ENCODE results near the gene SLIT3. TPM values are rescaled to one million over a fixed set of nuclear protein-coding genes. Genes with fewer than 3 reads are reported as not detected.

Gene SLIT3
- polyA plus RNA-seq, 1 of the 3 experiments (the other 2 are of a cell fraction) = 119 TPM

GRCh38 chr5:169272731-169273427 is 28.1 kb downstream of the SLIT3 start:
- no peaks in the 10 kb centered on the region for H3K9me3 ChIP-seq
- no peaks in the 10 kb centered on the region for H4K20me1 ChIP-seq (ENCODE audit: insufficient read depth)
- ChIA-PET POLR2A (no interaction called here), CTCF (interaction anchor here (0.6 to 1.3 kb wide), 5 partner anchors 8 to 285 kb away, joined by 3 read pairs; no protein-coding TSS in a partner anchor)
- peaks cover 9% of the 10 kb centered on the region; the same call in 1 of the 2 replicates for H3K79me2 ChIP-seq (ENCODE audit: insufficient read depth)
- no peak overlapping the region for H2AFZ ChIP-seq (ENCODE audit: low read depth)
- no peak for TF ChIP-seq EZH2phosphoT487 (IDR thresholded peaks at IDR 0.05; ENCODE audit: borderline replicate concordance, low read depth)
- TF ChIP-seq, protein P1, sequence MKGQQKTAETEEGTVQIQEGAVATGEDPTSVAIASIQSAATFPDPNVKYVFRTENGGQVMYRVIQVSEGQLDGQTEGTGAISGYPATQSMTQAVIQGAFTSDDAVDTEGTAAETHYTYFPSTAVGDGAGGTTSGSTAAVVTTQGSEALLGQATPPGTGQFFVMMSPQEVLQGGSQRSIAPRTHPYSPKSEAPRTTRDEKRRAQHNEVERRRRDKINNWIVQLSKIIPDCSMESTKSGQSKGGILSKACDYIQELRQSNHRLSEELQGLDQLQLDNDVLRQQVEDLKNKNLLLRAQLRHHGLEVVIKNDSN (IDR thresholded peaks at IDR 0.05; ENCODE audit: borderline replicate concordance, low read depth) = no peak
- TF ChIP-seq, protein P2, sequence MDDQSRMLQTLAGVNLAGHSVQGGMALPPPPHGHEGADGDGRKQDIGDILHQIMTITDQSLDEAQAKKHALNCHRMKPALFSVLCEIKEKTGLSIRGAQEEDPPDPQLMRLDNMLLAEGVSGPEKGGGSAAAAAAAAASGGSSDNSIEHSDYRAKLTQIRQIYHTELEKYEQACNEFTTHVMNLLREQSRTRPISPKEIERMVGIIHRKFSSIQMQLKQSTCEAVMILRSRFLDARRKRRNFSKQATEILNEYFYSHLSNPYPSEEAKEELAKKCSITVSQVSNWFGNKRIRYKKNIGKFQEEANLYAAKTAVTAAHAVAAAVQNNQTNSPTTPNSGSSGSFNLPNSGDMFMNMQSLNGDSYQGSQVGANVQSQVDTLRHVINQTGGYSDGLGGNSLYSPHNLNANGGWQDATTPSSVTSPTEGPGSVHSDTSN (IDR thresholded peaks at IDR 0.05) = no peak
- TF ChIP-seq FOSL2 (IDR thresholded peaks at IDR 0.05; ENCODE audit: borderline replicate concordance, low read depth) = no peak
- TF ChIP-seq USF2 (IDR thresholded peaks at IDR 0.05; ENCODE audit: borderline replicate concordance, low read depth, low read length) = no peak
- no peak for TF ChIP-seq NFIC (IDR thresholded peaks at IDR 0.05; ENCODE audit: borderline replicate concordance)
- no peak for TF ChIP-seq JUND (IDR thresholded peaks at IDR 0.05)
- no peak for TF ChIP-seq MEF2A (IDR thresholded peaks at IDR 0.05; ENCODE audit: borderline replicate concordance, low read depth)
- TF ChIP-seq FOXJ3 (CRISPR knock-in tag; IDR thresholded peaks at IDR 0.05) = no peak
- TF ChIP-seq CHD2 (IDR thresholded peaks at IDR 0.05; ENCODE audit: low read length, partially characterized antibody) = no peak
- no peak for TF ChIP-seq RAD21 (IDR thresholded peaks at IDR 0.05; ENCODE audit: low read length)
- TF ChIP-seq NRF1 (IDR thresholded peaks at IDR 0.05; ENCODE audit: low read depth, low read length) = no peak
- no peak for TF ChIP-seq TCF12 (IDR thresholded peaks at IDR 0.05)
- no peak for TF ChIP-seq TEAD4 (IDR thresholded peaks at IDR 0.05; ENCODE audit: borderline replicate concordance, insufficient read depth)
- no peak for TF ChIP-seq RXRA (IDR thresholded peaks at IDR 0.05; ENCODE audit: borderline replicate concordance, low read depth)
- TF ChIP-seq EP300 (IDR thresholded peaks at IDR 0.05; ENCODE audit: borderline replicate concordance in 1 of 2, low read depth in 1 of 2, low read length in 1 of 2) = no peak
- TF ChIP-seq SIN3A (IDR thresholded peaks at IDR 0.05; ENCODE audit: borderline replicate concordance, low read depth, low read length) = no peak
- 94% methylated on average over 7 of the region's 12 CpGs for WGBS (ENCODE audit: low lambda C conversion rate)
- no peak overlapping the region for H3K27ac ChIP-seq (ENCODE audit: low read depth in 2 of 2, low read length in 1 of 2)
- H3K9me2 ChIP-seq = no peaks in the 10 kb centered on the region
- no peak overlapping the region for H3K4me2 ChIP-seq
- DNase-seq = no peak
- no peaks in the 10 kb centered on the region for H3F3A ChIP-seq (replicated peaks; ENCODE audit: insufficient read depth)
- H3K27me3 ChIP-seq (ENCODE audit: insufficient read depth) = no peaks in the 10 kb centered on the region
- H3K36me3 ChIP-seq (replicated peaks in 1 of 2; ENCODE audit: control insufficient read depth in 1 of 2, insufficient read depth in 2 of 2, low read length in 1 of 2) = peaks cover 18 to 55% of the 10 kb centered on the region in 2 experiments
- no peak overlapping the region for H3K4me3 ChIP-seq (ENCODE audit: low read depth in 2 of 2, low read length in 1 of 2)
- H3K4me1 ChIP-seq (ENCODE audit: control insufficient read depth in 1 of 2, insufficient read depth in 2 of 2, low read depth in 1 of 2, low read length in 1 of 2) = peaks cover 0 to 3% of the 10 kb centered on the region in 2 experiments; a peak in 1 of 4 replicates
- H3K9ac ChIP-seq = no peak overlapping the region

Data from SK-N-SH (cell line).